Activated naive CD4-positive, alpha-beta T cell treated with anti-CD3 and anti-CD28 coated beads, Interleukin-2, amount 50 U/mL, for 72 hours (primary cell): Measurements from ENCODE around the gene CCNY. TPM values are rescaled to one million over a fixed set of nuclear protein-coding genes. Genes with fewer than 3 reads are reported as not detected.

Experiments
- ATAC-seq, 2 donors: fragments of 150-1000 bp; cut with Tn5 transposase; 2 replicates each; pipeline ENCODE4 v1.10.0; 2021; ENCODE audit warnings: mild to moderate bottlenecking in 2 of 2, moderate library complexity in 2 of 2
- DNase-seq, 2 donors: peaks; one replicate each; pipeline ENCODE4 v3.0.0; 2021 to 2022; ENCODE audit warnings: low spot score in 2 of 2
- H3K27ac Mint-ChIP-seq, 2 donors: one replicate each; pipeline ENCODE4 v1.8.0; 2022; ENCODE audit warnings: mild to moderate bottlenecking in 2 of 2, mixed read lengths in 2 of 2
- H3K36me3 Mint-ChIP-seq, 2 donors: one replicate each; pipeline ENCODE4 v1.8.0; 2022; ENCODE audit warnings: mixed read lengths in 2 of 2
- H3K9me3 Mint-ChIP-seq, 2 donors: one replicate each; pipeline ENCODE4 v1.8.0; 2022; ENCODE audit warnings: mixed read lengths in 2 of 2
- total RNA-seq, 2 donors: library from RNA; stranded (reverse); gene quantifications; one replicate each; pipeline ENCODE4 v1.2.3, GENCODE V29; 2022

The CCNY gene
- total RNA-seq, 2 donors from 2014 or later: 31.4 to 44.2 TPM

DNA sequence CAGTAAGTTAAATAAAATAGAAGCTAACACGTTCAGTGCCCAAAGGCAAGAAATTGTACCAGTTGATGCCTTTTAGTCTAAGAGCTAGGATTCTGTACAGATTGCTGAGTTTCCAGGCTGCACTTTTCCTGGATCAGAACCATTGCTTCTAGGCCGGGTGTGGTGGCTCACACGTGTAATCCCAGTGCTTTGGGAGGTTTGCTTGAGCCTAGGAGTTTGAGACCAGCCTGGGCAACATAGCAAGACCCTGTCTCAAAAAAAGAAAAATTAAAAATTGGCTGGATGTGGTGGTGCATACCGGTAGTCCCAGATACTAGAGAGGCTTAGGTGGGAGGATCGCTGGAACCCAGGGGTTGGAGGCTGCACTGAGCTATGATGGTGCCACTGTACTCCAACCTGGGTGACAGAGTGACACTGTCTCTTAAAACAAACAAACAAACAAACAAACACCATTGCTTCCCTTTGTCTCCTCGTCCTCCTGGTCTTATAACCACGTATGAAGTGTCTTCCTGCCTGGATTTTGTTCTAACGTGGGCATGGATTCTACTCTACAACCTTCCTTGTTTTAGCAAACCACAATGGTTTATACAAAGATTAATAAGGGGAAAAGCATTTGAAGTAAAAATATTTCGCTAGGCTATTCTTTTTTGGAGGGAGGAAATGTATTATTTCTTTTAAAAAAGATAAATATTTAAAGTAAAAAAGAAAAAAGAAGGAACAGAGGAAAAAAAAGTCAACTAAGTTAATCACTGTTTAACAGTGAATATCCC lies 9.7 kb upstream of the CCNY start:
- ATAC-seq: no peak
- peaks cover 7 to 22% of the 10 kb centered on the region in 2 donors for H3K36me3 Mint-ChIP-seq
- no peak overlapping the region for H3K27ac Mint-ChIP-seq
- H3K9me3 Mint-ChIP-seq: peaks cover 0 to 3% of the 10 kb centered on the region in 2 donors
- DNase-seq: no peak

DNA sequence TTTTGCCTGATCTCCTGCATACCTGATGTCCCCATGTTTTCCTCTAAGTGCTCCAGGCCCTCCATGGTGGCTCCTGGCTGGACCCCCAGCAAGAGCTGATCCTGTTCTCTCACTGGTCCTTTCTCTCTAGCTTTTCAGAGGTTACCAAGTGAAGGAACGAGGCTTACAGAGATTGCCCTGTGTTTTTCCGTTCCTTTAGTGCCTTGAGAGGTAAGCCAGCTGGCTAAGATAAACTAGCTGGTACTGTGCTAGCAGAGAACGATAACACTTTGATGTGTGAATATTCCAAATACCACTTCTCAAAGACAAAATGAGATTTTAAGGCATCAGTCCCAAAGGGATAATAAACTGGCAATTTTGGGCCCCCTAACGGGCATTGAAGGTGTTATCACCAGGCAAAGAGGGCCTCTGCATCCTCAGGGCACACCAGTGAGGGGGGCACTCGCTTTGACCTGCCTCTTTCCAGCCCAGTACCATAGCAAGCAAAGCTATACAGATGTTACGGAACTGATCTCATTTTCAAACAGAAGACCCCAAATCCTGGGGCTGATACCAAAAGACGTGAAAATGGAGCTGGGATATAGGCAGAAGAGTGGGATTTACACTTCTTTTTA lies 8.4 kb upstream of the CCNY start:
- no peak for ATAC-seq
- Mint-ChIP-seq H3K9me3 (peaks cover 0 to 3% of the 10 kb centered on the region in 2 donors), H3K27ac (peak overlapping the region; percentile 32 to 74), H3K36me3 (peaks cover 7 to 13% of the 10 kb centered on the region in 2 donors)
- DNase-seq: no peak

DNA sequence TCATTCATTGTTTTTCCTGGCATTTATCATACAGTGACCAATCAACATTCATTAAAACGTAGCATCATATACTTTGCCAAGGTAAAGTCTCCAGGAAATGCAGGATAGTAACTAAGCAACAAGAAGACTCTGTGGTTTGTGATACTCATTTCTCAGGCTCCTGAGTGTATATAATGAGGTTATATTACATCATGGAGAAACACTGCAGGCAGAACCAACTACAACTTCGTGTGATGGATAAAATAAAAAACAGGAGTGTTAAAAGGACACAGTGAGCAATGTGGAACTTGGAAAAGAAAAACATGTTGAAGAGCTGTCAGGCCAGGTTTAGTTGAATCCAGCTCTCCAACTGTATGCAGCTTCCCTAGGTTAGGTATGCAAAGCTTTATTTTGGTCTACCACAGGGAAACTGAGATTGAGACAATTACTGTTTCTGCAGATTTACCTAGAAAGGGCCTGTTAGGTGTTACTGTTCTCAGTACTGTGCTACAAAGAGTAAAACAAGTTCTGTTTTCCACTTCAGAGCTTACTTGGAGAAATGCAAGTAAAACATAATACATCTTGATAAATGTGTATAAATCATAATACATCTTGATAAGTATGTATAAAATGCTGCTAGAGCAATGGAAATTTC lies 7.8 kb upstream of the CCNY start:
- Mint-ChIP-seq H3K36me3 (peaks cover 2 to 15% of the 10 kb centered on the region in 2 donors), H3K27ac (peak overlapping the region; percentile 32 to 74), H3K9me3 (no peaks in the 10 kb centered on the region)
- peak; percentile 81 to 90 for ATAC-seq
- DNase-seq: no peak

DNA sequence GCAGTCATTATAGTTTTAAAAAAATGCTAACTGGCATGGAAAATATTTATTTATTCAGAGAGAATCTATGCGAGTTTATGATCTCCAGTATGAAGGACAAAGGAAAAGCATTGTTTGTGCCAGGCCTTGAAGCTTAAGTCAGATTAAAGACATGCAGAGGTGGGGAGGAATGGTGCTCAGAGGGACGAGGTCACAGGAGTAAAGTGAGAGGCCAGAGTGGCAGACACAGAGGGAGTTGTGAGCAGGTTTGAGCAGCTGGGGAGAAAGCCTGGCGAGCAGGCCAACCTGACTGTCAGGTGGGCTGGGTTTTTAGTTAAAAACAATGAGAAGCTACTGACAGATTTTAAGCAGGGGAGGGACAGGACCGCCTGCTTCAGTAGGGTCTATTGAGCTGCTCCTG lies 6.8 kb upstream of the CCNY start:
- Mint-ChIP-seq H3K27ac (peak overlapping the region in 1 of 2 donors; percentile 22), H3K9me3 (no peaks in the 10 kb centered on the region), H3K36me3 (peaks cover 0 to 11% of the 10 kb centered on the region in 2 donors)
- ATAC-seq (no peak), DNase-seq (no peak)

DNA sequence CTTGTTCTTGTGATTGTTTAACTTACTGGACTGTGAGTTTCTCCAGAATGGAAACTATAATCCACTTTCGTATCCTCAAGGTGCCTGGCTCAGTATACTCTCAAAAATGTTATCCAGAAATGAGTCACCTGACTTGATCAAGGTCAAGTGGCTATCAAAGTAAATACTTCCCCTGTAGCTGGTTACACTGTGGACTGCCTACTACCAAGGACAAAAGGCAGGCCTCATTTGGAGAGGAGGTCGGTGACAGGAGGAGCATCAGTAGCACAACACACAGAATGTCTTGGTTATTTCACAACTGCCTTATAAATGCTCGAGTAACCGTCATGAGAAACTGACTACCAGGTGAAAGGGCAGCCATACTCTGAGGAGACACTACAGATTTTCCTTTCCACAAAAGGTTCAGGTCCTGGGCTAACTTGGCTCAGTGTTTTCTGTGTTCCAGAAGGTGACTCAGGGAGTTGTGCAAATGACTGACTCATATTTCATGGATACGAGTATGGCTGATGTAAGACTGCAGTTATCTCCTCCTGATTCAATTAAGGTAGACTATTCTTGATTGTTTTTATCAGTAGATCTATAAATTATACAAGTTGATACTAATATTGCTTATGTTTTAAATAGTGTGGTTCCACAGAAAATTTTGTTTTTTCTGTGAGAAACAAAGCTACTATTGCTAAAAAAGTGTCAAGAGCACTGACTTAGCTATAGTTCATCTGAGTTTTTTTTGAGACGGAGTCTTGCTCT lies 4.2 kb upstream of the CCNY start:
- Mint-ChIP-seq H3K9me3 (no peaks in the 10 kb centered on the region), H3K36me3 (peaks cover 10 to 17% of the 10 kb centered on the region in 2 donors), H3K27ac (peak overlapping the region in 1 of 2 donors; percentile 55)
- DNase-seq (no peak), ATAC-seq (peak in 1 of 2 donors; percentile 11)

DNA sequence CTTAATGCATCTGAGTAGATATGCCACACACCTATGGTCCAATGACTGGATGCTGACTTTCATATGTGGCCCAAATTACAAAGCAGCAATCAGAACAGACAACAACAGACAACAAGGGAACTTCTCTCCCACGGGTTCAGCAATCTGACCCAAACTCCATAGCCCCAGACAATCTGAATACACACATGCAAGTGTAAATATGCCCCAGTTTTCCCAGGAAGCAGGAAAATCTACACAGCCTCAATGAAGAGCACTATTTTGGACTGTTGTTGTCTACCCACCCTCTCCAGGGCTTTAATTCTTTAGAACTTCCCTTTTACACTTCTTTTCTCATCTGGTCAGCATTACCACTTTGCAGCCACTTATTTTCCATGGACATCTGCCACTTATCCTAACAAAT lies 2.0 kb upstream of the CCNY start:
- peaks cover 10 to 17% of the 10 kb centered on the region in 2 donors for H3K36me3 Mint-ChIP-seq
- H3K9me3 Mint-ChIP-seq: no peaks in the 10 kb centered on the region
- H3K27ac Mint-ChIP-seq: peak overlapping the region; percentile 27 to 92
- ATAC-seq: no peak
- DNase-seq: no peak

DNA sequence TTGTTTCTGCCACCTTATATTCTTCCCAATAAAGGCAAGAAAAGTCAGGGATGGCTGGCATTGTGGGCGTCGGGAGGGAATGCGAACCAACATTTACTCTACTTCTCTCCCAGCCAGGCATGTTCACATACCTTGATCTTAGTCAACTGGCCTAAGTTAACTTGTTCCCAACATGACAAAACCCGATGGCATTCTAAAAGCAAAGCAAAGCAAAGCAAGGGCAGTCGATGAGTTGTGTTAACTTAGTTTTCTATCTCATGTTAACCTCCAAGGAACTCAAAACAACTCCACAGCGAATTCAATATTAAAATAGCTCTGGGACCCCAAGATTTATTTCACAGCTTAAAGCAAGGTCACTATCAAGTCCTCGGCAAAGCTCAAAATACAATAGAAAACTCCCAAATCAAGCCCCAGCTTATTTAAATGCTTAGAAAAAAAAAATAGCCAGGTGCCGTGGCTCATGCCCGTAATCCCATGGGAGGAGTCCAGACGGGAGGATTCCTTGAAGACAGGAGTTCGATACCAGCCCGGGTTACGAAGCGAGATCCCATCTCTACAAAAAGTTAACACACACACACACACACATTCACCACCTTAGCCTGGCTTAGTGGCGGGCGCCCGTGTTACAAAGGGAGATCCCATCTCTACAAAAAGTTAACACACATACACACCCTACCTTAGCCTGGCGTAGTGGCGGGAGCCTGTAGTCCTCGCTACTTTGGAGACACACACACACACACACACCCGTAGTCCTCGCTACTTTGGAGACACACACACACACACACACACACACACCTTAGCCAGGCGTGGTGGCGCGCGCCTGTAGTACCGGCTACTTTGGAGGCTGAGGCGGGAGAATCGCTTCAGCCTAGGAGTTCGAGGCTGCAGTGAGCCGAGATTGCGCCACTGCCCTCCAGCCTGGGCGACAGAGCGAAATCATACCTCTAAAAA lies 901 bp upstream of the CCNY start:
- DNase-seq (no peak), ATAC-seq (peak in 1 of 2 donors; percentile 6)
- peak overlapping the region; percentile 92 to 99 for H3K27ac Mint-ChIP-seq
- H3K9me3 Mint-ChIP-seq: no peaks in the 10 kb centered on the region
- peaks cover 10 to 17% of the 10 kb centered on the region in 2 donors for H3K36me3 Mint-ChIP-seq

DNA sequence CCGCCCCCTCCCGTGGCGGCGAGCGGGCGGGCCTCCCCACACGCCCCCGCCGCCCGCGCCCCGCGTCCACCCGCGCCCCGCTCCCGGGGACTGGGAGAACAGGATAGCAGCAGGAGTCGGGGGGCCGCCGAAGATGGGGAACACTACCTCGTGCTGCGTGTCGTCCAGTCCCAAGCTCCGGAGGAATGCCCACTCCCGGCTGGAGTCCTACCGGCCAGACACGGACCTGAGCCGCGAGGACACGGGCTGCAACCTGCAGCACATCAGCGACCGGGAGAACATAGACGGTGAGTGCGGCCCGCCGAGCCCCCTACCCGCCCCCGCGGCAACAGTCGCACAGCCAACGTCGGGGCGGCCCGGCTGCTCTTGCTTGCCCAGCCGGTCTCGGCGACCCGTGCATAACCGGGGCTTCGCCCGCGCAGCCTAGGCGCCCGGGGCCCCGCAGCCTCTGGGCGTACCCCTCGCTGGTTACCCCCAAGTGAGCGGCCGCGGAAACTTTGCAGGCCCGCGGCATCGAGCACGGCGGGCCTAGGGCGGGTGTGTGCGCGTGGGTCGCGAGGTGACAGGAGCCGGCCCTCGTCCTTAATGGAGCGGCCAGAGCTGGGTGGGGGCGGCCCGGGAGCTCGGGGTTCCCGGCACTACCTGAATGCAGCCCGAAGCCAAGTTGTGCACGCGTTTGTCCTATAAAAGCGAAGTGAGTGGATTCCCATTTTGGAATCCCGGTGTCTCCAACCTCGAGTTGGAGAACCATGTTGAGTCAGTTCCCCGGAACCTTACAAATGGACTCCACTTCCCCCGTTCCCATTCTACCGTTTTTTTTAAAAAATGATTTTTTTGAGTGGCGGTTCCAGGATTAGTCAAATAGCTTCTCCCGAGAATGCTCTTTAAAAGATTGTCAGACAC lies 863 bp downstream of the CCNY start:
- DNase-seq (peak; percentile 42 to 61), ATAC-seq (peak in 1 of 2 donors; percentile 3)
- Mint-ChIP-seq H3K36me3 (peaks cover 10 to 17% of the 10 kb centered on the region in 2 donors), H3K9me3 (no peaks in the 10 kb centered on the region), H3K27ac (peak overlapping the region; percentile 70 to 73)

DNA sequence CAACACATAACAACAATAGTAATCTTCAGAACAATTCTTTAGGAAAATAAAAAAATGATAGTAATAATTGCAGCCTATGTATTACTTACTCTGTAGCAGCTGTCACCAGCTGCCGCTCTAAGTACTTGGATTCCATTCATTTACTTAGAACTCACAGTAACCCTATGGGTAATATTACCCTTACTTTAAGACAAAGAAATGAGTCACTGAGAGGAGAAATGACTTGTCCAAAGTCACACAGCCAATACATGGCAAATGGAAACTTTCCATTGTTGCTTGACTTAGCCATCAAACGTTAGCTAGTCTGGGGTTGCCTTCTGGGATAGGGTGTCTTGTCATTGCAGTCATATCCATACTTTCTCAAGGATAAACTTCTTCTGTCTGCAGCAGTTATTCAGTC lies 3.6 kb downstream of the CCNY start:
- DNase-seq: peak in 1 of 2 donors; percentile 43
- H3K36me3 Mint-ChIP-seq: peaks cover 8 to 10% of the 10 kb centered on the region in 2 donors
- H3K9me3 Mint-ChIP-seq: no peaks in the 10 kb centered on the region
- H3K27ac Mint-ChIP-seq: peak overlapping the region; percentile 83 to 85
- peak; percentile 61 to 73 for ATAC-seq

DNA sequence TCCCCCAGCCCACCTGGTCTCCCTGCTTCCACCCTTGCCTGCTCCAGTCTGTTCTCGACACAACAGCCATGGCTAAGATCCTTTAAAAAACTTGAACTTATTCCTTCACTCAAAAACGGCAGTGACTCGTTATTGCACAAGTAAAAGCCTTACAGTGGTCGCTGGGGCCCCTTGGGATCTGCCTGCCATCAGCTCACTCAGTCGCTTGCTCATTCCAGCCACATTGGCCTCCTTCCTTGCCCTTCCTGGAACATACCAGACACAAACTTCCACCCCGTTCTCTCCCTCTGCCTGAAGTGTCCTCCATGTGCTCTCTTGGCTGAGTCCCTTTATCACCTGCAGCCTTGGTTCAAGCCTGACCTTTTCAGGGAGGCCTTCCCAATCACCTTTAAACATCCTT lies 4.7 kb downstream of the CCNY start:
- peak overlapping the region; percentile 85 to 98 for H3K27ac Mint-ChIP-seq
- no peak for ATAC-seq
- peaks cover 0 to 9% of the 10 kb centered on the region in 2 donors for H3K36me3 Mint-ChIP-seq
- no peaks in the 10 kb centered on the region for H3K9me3 Mint-ChIP-seq
- DNase-seq: no peak

DNA sequence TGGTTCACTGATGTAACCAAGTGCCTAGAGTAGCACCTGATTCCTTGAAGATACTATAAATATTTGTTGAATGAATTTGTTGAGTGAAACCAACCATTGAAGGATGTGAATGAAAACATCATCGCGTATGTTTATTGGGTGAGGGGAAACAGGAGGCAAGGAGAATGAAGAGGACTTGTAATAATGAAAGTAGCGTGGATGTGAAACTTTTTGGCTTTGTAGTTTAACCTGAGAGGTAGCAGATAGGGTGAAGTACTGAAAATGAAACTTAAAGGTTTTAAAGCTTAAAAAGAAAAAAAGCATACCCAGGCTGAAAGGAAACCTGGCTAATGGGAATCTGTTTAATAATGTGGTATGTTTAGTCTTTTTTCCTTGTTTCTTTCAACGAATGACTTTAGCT lies 5.2 kb downstream of the CCNY start:
- Mint-ChIP-seq H3K9me3 (no peaks in the 10 kb centered on the region), H3K36me3 (peaks cover 0 to 9% of the 10 kb centered on the region in 2 donors), H3K27ac (peak overlapping the region; percentile 85 to 98)
- ATAC-seq: peak; percentile 50 to 68
- DNase-seq: no peak

DNA sequence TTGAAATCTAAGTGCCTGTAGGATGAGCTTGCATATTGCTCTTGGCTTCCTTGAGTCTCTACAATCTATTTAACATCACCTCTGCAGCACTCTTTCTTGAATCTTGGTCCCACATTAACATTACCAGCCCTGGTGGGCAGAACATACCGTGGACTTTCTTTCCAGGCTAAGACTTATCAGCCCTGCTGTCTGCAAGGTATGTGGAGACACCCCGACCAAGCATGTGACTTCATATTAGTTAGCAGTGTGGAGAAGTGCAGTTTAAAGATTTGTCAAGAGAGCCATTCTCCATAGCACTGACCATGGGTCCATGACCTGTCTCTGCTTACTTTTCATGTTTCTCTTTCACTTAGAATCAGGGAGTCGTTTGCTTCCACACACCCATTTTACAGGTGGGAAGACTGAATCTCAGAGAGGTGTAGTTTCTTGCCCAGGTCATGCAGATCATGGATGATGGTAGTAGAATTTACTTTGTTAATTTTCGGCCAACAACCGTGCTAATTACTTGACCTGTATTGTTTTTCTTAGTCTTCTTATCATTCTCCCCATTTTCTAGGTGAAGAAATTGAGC lies 6.0 kb downstream of the CCNY start:
- H3K36me3 Mint-ChIP-seq: peaks cover 0 to 9% of the 10 kb centered on the region in 2 donors
- DNase-seq: no peak
- no peaks in the 10 kb centered on the region for H3K9me3 Mint-ChIP-seq
- no peak for ATAC-seq
- H3K27ac Mint-ChIP-seq: peak overlapping the region in 1 of 2 donors; percentile 85

DNA sequence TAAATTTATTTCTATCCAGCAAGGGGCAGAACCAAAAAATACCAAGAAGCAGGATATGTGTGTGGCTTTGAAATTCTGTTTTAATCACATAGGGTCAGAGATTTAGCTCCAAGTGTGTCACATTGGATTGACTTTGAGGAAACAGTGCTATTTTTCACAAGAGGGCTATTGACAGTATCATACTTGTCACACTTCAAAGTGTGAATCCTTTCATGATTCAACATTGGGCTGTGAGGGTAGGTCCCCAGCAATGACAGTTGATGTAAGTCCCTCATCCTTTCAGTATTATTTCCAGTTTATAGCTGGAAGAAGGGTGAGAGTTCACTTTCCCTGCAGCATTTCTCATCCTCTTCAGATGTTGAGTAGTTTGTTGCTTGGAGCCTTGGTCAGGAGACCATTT lies 7.4 kb downstream of the CCNY start:
- peak overlapping the region; percentile 40 to 80 for H3K27ac Mint-ChIP-seq
- peak; percentile 30 to 65 for ATAC-seq
- DNase-seq: no peak
- H3K36me3 Mint-ChIP-seq: peaks cover 0 to 9% of the 10 kb centered on the region in 2 donors
- no peaks in the 10 kb centered on the region for H3K9me3 Mint-ChIP-seq

DNA sequence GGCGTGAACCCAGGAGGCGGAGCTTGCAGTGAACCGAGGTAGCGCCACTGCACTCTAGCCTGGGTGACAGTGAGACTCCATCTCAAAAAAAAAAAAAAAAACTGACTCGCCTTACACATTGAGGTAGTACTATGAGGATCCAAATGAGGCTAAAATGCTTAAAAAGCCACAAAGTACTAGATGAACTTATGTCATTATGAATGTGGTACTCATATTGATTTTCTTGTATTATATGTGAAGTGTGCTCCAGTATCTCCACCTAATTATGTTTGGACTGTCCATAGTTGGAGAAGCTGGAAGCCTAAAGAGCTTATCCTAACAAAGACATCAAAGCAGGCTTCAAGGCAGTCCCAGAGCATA lies 9.1 kb downstream of the CCNY start:
- no peaks in the 10 kb centered on the region for H3K9me3 Mint-ChIP-seq
- peaks cover 0 to 9% of the 10 kb centered on the region in 2 donors for H3K36me3 Mint-ChIP-seq
- DNase-seq (no peak), ATAC-seq (no peak)
- no peak overlapping the region for H3K27ac Mint-ChIP-seq

DNA sequence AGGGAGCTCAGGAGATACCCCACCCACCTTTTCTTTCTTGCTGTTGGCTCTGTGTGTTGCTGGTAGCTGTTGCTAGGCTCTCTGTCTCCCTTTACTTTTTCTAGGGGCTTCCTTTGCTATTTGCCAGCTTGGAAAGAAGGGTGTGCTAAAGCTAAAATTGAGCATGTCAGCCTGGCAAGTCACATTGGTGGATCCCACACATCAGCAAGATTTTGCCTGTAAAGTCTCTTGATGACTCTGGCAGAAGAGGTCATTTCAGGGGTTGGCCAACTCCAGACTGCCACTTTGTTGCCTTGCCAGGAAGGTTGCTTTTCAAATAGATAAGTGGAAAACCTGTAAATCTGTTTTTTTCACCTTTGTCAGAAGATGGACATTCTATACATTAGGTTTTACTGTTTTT lies 9.9 kb downstream of the CCNY start:
- peaks cover 0 to 9% of the 10 kb centered on the region in 2 donors for H3K36me3 Mint-ChIP-seq
- H3K9me3 Mint-ChIP-seq: no peaks in the 10 kb centered on the region
- no peak overlapping the region for H3K27ac Mint-ChIP-seq
- ATAC-seq: no peak
- no peak for DNase-seq
